ENCODE data around the gene GARNL3. TPM values are rescaled to one million over a fixed set of nuclear protein-coding genes. Genes with fewer than 3 reads are reported as not detected.

The GARNL3 gene
- total and polyA plus RNA-seq, 2 of the 13 experiments (the other 11 are each of a cell fraction or from before 2014, with no cell fraction given), result 3.9 to 11.0 TPM

- TF ChIP-seq MZF1 (CRISPR knock-in tag; IDR thresholded peaks at IDR 0.05; ENCODE audit: borderline replicate concordance), result no peak
- TF ChIP-seq CHCHD3 (CRISPR knock-in tag; IDR thresholded peaks at IDR 0.05), result 0 out of 2 replicates have a peak, but pooled peaks have one; percentile 26
- TF ChIP-seq JUN (CRISPR knock-in tag; IDR thresholded peaks at IDR 0.05), result no peak
- TF ChIP-seq LCORL (IDR thresholded peaks at IDR 0.05), result no peak
- no peak for TF ChIP-seq LCORL (CRISPR knock-in tag; IDR thresholded peaks at IDR 0.05)
- no peak for TF ChIP-seq ZNF33B (CRISPR knock-in tag; IDR thresholded peaks at IDR 0.05)
- peak; percentile 15 for TF ChIP-seq SKI (IDR thresholded peaks at IDR 0.05; ENCODE audit: partially characterized antibody)
- TF ChIP-seq KAT8 (CRISPR knock-in tag; IDR thresholded peaks at IDR 0.05), result peak; percentile 67
- peak; percentile 89 for TF ChIP-seq SP2 (CRISPR knock-in tag; IDR thresholded peaks at IDR 0.05)
- TF ChIP-seq ZBTB3 (CRISPR knock-in tag; IDR thresholded peaks at IDR 0.05; ENCODE audit: borderline replicate concordance, low read depth), result no peak
- TF ChIP-seq CENPT (CRISPR knock-in tag; IDR thresholded peaks at IDR 0.05; ENCODE audit: low read depth), result no peak
- TF ChIP-seq ZC3H4 (CRISPR knock-in tag; IDR thresholded peaks at IDR 0.05; ENCODE audit: borderline replicate concordance), result no peak
- no peak for TF ChIP-seq NFIC (IDR thresholded peaks at IDR 0.05; ENCODE audit: low read length)
- TF ChIP-seq ATF4 (CRISPR knock-in tag; IDR thresholded peaks at IDR 0.05), result 0 out of 4 replicates have a peak, but pooled peaks of 1 of the 2 experiments have one; percentile 27
- TF ChIP-seq ZNF784 (CRISPR knock-in tag; IDR thresholded peaks at IDR 0.05; ENCODE audit: borderline replicate concordance), result no peak; the same call in 1 of the 2 replicates
- no peak for TF ChIP-seq ZNF331 (CRISPR knock-in tag; IDR thresholded peaks at IDR 0.05)
- no peak for TF ChIP-seq TAF15 (IDR thresholded peaks at IDR 0.05; ENCODE audit: low read depth, low read length, poor library complexity, severe bottlenecking)
- TF ChIP-seq FOXC1 (CRISPR knock-in tag; IDR thresholded peaks at IDR 0.05; ENCODE audit: borderline replicate concordance), result no peak; the same call in 1 of the 2 replicates
- no peak for TF ChIP-seq ZNF10 (CRISPR knock-in tag; IDR thresholded peaks at IDR 0.05; ENCODE audit: borderline replicate concordance, low read depth)
- TF ChIP-seq ZNF430 (CRISPR knock-in tag; IDR thresholded peaks at IDR 0.05), result no peak
- TF ChIP-seq ZKSCAN8 (CRISPR knock-in tag; IDR thresholded peaks at IDR 0.05; ENCODE audit: borderline replicate concordance), result no peak
- TF ChIP-seq IRX3 (CRISPR knock-in tag; IDR thresholded peaks at IDR 0.05; ENCODE audit: borderline replicate concordance, low read depth), result no peak
- TF ChIP-seq ZNF589 (CRISPR knock-in tag; conservative IDR thresholded peaks at IDR 0.05), result no peak
- no peak for TF ChIP-seq GMEB2 (CRISPR knock-in tag; IDR thresholded peaks at IDR 0.05; ENCODE audit: low read depth)
- TF ChIP-seq HHEX (CRISPR knock-in tag; IDR thresholded peaks at IDR 0.05), result no peak
These were observed 132.5 kb downstream of the GARNL3 start, which contains the start of gene SLC2A8 (continued) for GRCh38 chr9:127396808-127397645.
